ENCODE measurements around the gene NRK.

The NRK gene

GRCh38 chrX:105865709-105866108 lies 43.4 kb downstream of the NRK start:
- H3K4me3 ChIP-seq (ENCODE audit: low read depth, low read length) = no peak overlapping the region
- TF ChIP-seq CTCF (conservative IDR thresholded peaks at IDR 0.05; ENCODE audit: low read depth, low read length) = no peak
- DNase-seq (ENCODE audit: low read depth) = no peak

GRCh38 chrX:105869701-105870100 lies 47.4 kb downstream of the NRK start:
- peak; percentile 19 for DNase-seq (ENCODE audit: low read depth)

GRCh38 chrX:105870445-105870844 lies 48.1 kb downstream of the NRK start:
- DNase-seq (ENCODE audit: low read depth) = no peak
- TF ChIP-seq CTCF (conservative IDR thresholded peaks at IDR 0.05; ENCODE audit: low read depth, low read length) = no peak

More at GRCh38 chrX:105869701-105870100, 47.4 kb downstream of the NRK start:
- no peak overlapping the region for H3K4me3 ChIP-seq (ENCODE audit: low read depth, low read length)
- no peak for TF ChIP-seq CTCF (conservative IDR thresholded peaks at IDR 0.05; ENCODE audit: low read depth, low read length)

GRCh38 chrX:105872941-105873340 lies 50.6 kb downstream of the NRK start:
- no peak for TF ChIP-seq CTCF (conservative IDR thresholded peaks at IDR 0.05; ENCODE audit: low read depth, low read length)
- DNase-seq (ENCODE audit: low read depth) = no peak
- H3K4me3 ChIP-seq (ENCODE audit: low read depth, low read length) = no peak overlapping the region

More at GRCh38 chrX:105870445-105870844, 48.1 kb downstream of the NRK start:
- no peak overlapping the region for H3K4me3 ChIP-seq (ENCODE audit: low read depth, low read length)

- DNase-seq (ENCODE audit: low read depth) = no peak
- no peak for TF ChIP-seq CTCF (conservative IDR thresholded peaks at IDR 0.05; ENCODE audit: low read depth, low read length)
- no peak overlapping the region for H3K4me3 ChIP-seq (ENCODE audit: low read depth, low read length)
Observed at GRCh38 chrX:105874790-105875189, 52.5 kb downstream of the NRK start.

GRCh38 chrX:105876658-105877057 lies 54.3 kb downstream of the NRK start:
- H3K4me3 ChIP-seq (ENCODE audit: low read depth, low read length) = no peak overlapping the region
- peak; percentile 40 for TF ChIP-seq CTCF (conservative IDR thresholded peaks at IDR 0.05; ENCODE audit: low read depth, low read length)
- DNase-seq (ENCODE audit: low read depth) = peak; percentile 49

GRCh38 chrX:105880491-105880890 lies 58.2 kb downstream of the NRK start:
- no peak for DNase-seq (ENCODE audit: low read depth)
- H3K4me3 ChIP-seq (ENCODE audit: low read depth, low read length) = no peak overlapping the region
- no peak for TF ChIP-seq CTCF (conservative IDR thresholded peaks at IDR 0.05; ENCODE audit: low read depth, low read length)
